ENCODE data around the gene ERC2.
"Not testable (repeated sequence)": the region's sequence is repeated elsewhere in the genome, so short reads cannot be mapped to it uniquely, and the experiment has no call there.

ERC2 gene

DNA sequence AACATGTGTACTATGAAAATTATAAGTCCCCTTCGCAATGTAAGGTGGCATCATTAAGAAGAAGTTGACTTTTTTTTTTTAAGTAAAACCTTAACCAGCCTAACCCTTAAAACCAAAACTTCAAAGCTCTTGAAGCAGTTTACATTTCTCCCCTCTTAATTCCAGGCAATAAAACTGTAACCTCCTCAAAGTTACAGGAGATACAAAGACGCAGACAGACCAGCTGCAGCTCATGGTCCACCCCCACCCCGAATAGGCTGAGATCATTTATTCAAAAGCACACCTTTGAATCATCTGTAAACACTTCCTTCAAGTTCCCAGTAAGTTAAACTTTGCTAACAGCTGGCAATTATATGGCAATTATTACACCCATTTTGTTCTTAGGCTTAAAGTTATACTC is 414.5 kb downstream of the ERC2 start:
- no peak for DNase-seq

DNA sequence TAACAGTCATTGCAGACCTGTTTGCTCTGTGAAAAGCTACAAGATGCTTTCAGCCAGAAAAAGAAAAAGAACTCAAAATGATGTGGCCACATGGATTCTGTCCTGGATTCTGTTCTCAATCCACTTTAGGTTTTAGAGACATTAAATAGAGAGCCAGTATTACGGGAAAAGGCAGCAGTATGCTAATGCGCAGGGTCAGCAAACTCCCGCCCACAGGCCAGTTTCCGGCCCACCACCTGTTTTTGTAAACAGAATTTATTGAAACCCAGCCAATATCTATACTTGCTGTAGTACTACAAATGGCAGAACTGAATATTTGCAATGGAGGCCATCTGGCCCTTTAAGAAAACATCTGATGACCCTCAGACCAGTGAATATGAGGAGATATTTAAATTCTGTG is 416.1 kb downstream of the ERC2 start:
- peak; percentile 66 for DNase-seq

DNA sequence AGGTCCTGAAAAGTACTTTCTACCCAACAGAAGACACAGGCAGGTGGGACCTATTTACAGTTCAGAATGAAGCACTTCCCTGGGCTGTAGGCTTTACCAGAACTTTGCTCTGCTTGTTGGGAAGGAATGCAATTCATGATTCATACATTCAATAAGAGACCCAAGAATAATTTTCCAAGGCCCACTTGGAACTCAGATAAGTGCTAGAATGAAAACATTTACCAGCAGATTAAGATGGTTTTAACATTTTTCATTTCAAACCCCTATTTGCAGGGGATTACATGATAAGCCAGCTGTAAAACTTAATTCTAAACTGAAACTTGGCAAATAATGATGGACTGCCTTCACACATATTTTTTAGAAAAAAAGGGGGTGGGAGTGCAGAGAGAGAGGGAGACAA is 417.2 kb downstream of the ERC2 start:
- DNase-seq: no peak

DNA sequence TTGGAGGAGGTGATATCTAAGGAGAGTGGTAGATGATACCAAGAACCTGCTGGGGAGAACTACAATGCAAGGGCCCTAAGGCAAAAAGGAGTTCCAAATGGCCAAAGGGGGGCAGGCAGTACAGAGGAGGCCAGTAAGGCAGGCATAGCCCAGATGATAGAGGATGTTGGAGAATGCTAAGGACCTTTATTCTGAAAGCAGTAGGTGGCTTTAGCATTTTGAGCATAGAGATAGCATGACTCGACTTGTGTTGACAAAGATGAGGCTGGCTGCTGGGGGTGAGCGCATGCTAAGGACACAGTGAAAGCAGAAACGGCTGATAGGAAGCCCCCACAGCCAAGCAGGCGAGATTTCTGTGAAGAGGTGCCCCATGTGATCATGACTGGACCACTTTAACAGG is 419.3 kb downstream of the ERC2 start:
- no peak for DNase-seq

GRCh38 chr3:56048331-56048730 is 419.9 kb downstream of the ERC2 start:
- no peak for DNase-seq

GRCh38 chr3:56042326-56042951 is 425.8 kb downstream of the ERC2 start:
- DNase-seq: peak; percentile 44

- DNase-seq: peak; percentile 37
These were observed 442.9 kb downstream of the ERC2 start for GRCh38 chr3:56025326-56025725.

- no peak for DNase-seq
These were observed 444.7 kb downstream of the ERC2 start for GRCh38 chr3:56023546-56023945.

GRCh38 chr3:56022619-56023018 is 445.6 kb downstream of the ERC2 start:
- DNase-seq: no peak

DNA sequence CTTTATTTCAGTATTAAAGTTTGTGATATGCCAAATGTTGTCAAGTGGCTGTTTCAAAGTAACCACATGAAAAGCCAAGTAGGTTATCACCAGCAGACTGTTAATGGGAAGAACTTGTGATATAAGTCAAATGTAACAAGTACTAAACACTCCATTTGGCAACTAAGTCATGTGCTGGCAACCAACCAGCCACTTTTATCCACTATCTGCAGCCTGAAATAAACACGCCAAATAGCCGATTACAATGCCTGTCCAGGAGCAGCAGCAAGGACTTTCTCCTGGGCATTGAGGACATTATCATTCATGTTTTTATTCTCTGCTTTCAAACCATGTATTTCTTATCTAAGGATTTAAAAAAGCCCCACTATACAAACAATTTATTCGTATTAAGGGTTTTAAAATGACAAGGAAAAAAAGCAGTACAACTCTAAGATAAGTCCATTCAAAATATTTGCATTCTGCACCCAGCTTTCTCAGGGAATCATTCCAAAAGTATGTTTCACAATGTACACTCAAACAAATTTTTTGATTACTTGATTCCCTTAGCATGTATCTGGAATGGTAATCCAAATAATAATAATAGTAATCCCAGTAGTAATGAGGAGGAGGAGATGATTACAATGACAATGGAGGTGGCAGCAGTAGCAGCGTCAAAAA is 448.6 kb downstream of the ERC2 start:
- no peak for DNase-seq

DNA sequence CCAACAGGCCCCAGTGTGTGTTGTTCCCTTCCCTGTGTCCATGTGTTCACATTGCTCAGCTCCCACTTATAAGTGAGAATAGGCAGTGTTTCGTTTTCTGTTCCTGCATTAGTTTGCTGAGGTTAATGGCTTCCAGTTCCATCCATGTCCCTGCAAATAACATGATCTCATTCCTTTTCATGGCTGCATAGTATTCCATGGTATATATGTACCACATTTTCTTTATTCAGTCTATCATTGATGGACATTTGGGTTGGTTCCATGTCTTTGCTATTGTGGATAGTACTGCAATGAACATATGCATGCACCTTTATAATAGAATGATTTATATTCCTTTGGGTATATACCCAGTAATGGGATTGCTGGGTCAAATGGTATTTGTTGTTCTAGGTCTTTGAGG is 452.9 kb downstream of the ERC2 start:
- DNase-seq: not testable (repeated sequence)

GRCh38 chr3:56012721-56013120 is 455.5 kb downstream of the ERC2 start:
- no peak for DNase-seq

DNA sequence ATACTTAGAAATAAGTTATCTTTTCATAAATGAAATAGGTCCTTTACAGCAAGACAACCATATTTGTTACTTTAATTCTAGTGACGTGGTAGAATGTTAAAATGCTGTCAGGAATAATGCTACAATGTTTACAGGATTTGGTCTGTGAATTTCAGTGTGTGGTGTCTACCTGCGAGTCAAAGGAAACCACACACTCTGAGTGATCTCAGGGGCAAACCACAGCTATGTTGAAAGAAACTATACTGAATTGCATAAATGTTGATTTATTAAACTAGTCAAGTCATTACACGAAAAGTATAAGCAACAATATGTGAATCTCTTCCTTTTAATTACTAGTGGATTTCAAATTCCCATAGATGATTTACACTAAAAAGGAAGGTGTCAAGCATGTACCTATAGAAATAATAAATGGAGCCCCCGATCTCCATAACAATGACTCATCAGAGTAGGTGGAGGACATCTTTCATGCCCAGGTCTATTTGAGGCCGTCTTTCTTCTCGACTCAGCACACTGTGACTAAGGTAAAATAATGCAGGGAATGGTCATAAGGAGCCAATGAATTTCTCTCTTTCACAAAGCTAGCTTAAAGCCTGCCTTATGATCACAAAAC is 463.0 kb downstream of the ERC2 start:
- DNase-seq: no peak

- DNase-seq: no peak
These were observed 465.1 kb downstream of the ERC2 start for GRCh38 chr3:56003129-56003528.

DNA sequence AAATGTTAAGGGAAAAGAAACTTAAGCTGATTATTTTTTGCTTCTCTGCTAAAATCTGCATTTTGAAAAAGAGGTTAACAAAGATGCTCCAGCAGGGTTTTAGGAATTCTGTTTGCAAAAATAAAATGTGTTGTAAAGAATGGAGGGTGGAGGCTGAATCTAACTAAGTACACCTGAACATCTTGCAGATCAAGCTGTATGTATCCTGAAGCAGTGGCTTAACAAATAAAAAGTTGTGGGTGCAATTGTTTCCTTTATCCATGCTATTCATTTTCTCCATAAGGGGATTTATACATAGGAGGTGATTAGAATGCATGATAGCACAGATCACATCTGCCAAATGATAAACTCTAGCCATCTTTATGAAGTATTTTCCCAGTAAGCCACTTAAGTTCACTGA is 466.3 kb downstream of the ERC2 start:
- no peak for DNase-seq

DNA sequence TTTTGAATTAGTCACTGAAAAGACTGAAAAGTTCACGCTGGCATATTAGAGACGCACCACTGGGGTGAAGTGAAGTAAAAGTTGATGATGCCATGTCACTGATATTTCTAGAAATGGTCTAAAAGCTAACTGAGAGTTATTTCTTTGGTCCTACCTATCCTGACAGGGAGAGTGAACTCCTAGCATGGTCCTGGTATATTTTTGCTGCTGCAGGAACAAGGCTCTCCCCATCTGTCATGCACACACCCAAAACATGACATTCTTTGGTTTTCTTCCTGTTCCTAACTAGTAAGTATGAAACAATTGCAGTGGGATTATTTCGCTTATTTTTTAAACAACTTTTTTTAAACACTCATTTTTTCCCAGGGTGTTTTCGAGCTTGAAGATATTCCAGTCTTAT is 466.7 kb downstream of the ERC2 start:
- DNase-seq: no peak

DNA sequence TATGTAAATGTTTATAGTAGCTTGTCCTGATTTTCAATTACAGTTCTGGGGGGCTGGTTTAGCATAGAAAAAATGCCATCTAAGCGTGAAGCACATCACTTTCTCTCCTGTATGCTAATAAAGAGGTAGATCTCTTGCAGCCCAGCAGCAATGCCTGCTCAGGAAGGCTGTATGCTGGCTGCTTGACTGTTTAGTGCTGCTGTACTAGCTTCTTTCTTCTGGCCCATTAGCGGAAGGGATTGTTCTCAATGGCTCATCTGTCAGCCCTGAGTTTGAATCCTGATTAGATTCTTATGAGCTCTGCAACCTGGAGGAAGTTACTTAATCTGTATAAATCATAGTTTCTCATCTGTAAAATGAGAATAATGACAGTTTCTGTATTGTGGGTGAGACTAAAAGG is 478.9 kb downstream of the ERC2 start:
- no peak for DNase-seq

DNA sequence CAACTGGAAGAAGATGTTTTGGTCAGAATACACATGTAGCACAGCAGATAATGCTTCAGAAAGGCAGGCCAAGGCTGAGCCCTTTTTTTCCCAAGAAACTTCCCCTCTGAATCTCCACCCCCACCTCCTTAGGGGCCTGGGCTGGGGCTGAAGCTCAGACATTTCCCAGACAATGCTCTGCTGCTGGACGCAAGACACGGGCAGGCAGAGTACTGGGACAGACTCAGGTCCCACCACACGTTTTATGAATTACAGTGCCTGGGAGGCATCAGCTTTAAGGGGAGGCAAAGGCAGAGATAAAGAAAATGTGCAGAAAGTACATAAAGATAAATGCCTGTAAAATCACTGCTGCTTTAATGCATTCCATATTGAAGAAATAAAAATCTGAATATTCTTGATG is 479.4 kb downstream of the ERC2 start:
- no peak for DNase-seq

DNA sequence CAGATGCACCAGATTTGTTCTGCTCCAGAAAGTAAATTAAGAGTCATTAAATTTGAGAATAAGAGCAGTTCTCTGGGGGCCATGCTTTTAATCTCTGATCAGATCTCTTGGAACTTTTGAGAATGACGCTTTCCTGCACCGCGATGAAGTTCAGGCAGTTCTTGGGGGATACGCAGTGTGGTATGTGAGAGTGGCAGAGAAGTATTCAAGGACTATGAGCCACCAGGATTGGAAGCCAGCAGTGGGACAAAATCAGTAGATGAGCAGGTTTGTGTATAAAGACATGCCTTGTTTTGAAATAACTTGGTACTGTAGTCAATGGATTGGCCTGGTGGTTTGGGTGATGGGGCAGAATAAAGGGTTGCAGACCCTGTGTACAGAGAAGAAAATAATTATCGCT is 483.6 kb downstream of the ERC2 start:
- no peak for DNase-seq

DNA sequence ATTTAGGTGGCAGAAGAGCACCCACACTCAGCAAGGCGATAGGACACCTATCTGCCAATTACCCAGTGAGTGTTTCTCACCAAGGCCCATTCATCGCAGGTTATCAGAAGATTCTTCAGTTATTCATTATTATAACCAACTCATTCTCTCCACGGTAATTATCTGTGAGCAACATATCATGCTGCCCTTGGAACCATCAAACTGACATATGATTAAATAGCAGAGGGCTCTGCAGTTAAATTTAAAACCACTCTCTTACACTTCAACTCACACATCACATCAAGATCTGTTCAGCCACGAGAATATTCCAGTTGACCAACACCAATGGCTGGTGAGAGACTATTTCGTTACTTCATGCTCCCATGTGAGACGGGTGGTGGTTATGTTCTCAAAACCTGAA is 489.3 kb downstream of the ERC2 start:
- no peak for DNase-seq

GRCh38 chr3:55974421-55975165 is 493.7 kb downstream of the ERC2 start:
- DNase-seq: no peak

GRCh38 chr3:55969634-55970033 is 498.6 kb downstream of the ERC2 start:
- no peak for DNase-seq

GRCh38 chr3:55968331-55968730 is 499.9 kb downstream of the ERC2 start:
- no peak for DNase-seq

DNA sequence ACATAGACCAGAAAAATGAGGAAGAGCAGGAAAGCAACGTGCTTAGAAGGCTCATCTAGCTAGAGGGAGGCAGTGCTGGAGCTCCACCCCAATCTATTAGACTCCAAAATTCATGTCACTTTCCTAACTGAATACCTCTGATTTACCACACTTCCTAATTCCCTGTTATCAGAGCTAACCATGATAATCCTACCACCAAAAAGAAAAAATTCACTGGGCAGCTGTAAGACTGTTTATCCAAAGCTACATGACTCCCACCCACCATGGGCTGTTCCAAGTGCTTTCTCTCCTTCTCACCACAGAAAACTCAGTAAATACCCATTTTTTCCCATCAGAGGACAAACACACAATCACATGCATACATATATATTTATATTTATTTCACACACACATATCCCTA is 501.7 kb downstream of the ERC2 start:
- no peak for DNase-seq
